Upper lobe of right lung (tissue), 1 donor: ENCODE data around the gene SRGAP1. TPM values are rescaled to one million over a fixed set of nuclear protein-coding genes. Genes with fewer than 3 reads are reported as not detected.

Experiments
- ATAC-seq: fragments of 200-7000 bp; cut with Tn5 transposase; one replicate; pipeline ENCODE4 v1.9.1; 2020; ENCODE audit warnings: mild to moderate bottlenecking, moderate library complexity
- DNase-seq: peaks from one replicate; pipeline ENCODE4 v3.0.0-alpha.2; 2020
- H3K27ac ChIP-seq: fragments of 200-600 bp; one replicate; pipeline ENCODE4 v1.8.0; 2022
- H3K27me3 ChIP-seq: fragments of 200-600 bp; one replicate; pipeline ENCODE4 v1.8.0; 2022; ENCODE audit warnings: mild to moderate bottlenecking
- H3K36me3 ChIP-seq: fragments of 200-600 bp; one replicate; pipeline ENCODE4 v1.8.0; 2022
- H3K4me1 ChIP-seq: fragments of 200-600 bp; one replicate; pipeline ENCODE4 v1.8.0; 2022
- H3K4me3 ChIP-seq: fragments of 200-600 bp; one replicate; pipeline ENCODE4 v1.8.0; 2022; ENCODE audit warnings: mild to moderate bottlenecking
- H3K9me3 ChIP-seq: fragments of 200-600 bp; one replicate; pipeline ENCODE4 v1.8.0; 2022
- intact Hi-C: fragments of 100-400 bp; cut with DNase I; formaldehyde crosslinking; loops from one replicate; pipeline ENCODE4 v1.11.0; 2022
- total RNA-seq: library from RNA; stranded (reverse); fragmentation: NEBNext Ultra II Directional; extraction: Animal tissue kit (Norgen Biotek cat#: 25700); gene quantifications from one replicate; pipeline ENCODE4 v1.2.1, GENCODE V29; 2021
- TF ChIP-seq, protein P1 (sequence below): fragments of 200-600 bp; IDR thresholded peaks from one replicate; pipeline ENCODE4 v1.8.0; 2022; ENCODE audit warnings: antibody characterized with exemption
- donor health status: DM: no; HTN: yes; CAD: no; lungs with severe emphysema.

Gene SRGAP1
- total RNA-seq, 1 donor from 2014 or later, result 11.4 TPM

DNA sequence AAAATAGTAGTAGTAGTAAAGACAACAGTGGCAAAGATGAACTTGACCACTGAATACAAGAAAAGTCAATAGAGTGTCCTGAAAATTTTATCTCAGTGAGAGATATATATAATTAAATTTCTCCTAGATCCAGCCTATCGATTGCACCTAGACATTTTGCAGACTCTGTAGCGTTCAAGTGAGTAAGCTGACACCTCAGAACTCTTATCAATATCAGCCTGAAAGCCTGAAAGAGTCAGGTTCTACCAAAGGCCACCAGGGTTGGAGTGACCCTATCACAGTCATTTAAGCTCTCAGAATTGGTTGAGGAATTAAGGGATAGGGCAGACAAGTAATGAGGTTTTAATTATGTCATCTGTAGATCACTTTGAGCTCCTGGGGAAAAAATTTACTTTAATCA is 174.6 kb downstream of the SRGAP1 start:
- Histone ChIP-seq H3K27me3 (no peaks in the 10 kb centered on the region), H3K4me3 (no peak overlapping the region), H3K36me3 (no peaks in the 10 kb centered on the region), H3K9me3 (no peaks in the 10 kb centered on the region), H3K27ac (no peak overlapping the region), H3K4me1 (no peaks in the 10 kb centered on the region)
- ATAC-seq, result no peak
- DNase-seq, result no peak
- TF ChIP-seq, protein P1, sequence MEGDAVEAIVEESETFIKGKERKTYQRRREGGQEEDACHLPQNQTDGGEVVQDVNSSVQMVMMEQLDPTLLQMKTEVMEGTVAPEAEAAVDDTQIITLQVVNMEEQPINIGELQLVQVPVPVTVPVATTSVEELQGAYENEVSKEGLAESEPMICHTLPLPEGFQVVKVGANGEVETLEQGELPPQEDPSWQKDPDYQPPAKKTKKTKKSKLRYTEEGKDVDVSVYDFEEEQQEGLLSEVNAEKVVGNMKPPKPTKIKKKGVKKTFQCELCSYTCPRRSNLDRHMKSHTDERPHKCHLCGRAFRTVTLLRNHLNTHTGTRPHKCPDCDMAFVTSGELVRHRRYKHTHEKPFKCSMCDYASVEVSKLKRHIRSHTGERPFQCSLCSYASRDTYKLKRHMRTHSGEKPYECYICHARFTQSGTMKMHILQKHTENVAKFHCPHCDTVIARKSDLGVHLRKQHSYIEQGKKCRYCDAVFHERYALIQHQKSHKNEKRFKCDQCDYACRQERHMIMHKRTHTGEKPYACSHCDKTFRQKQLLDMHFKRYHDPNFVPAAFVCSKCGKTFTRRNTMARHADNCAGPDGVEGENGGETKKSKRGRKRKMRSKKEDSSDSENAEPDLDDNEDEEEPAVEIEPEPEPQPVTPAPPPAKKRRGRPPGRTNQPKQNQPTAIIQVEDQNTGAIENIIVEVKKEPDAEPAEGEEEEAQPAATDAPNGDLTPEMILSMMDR, result no peak
- intact Hi-C loops, result no loop called here

DNA sequence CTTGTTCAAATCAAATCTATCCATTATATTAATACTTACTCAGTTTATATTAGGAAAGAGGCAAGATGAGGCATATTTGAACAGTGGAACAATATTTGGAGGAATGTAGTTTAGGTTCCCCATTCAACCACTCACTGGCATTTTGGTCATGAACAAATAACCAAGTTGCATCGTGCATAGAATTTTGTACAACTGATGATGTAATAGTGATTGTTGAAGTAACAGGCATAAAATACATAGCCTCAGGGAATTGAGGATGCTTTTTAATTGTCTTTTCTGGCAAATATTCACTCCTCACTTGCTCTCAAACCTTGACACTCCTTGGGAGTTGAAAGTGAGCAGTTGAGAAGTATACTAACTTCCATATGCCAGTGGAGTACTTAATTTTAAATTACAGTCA is 175.2 kb downstream of the SRGAP1 start:
- Histone ChIP-seq H3K27ac (no peak overlapping the region), H3K9me3 (no peaks in the 10 kb centered on the region), H3K36me3 (no peaks in the 10 kb centered on the region), H3K4me1 (no peaks in the 10 kb centered on the region), H3K4me3 (no peak overlapping the region), H3K27me3 (no peaks in the 10 kb centered on the region)
- intact Hi-C loops, result no loop called here
- DNase-seq (no peak), ATAC-seq (no peak)
- TF ChIP-seq, protein P1, result no peak

DNA sequence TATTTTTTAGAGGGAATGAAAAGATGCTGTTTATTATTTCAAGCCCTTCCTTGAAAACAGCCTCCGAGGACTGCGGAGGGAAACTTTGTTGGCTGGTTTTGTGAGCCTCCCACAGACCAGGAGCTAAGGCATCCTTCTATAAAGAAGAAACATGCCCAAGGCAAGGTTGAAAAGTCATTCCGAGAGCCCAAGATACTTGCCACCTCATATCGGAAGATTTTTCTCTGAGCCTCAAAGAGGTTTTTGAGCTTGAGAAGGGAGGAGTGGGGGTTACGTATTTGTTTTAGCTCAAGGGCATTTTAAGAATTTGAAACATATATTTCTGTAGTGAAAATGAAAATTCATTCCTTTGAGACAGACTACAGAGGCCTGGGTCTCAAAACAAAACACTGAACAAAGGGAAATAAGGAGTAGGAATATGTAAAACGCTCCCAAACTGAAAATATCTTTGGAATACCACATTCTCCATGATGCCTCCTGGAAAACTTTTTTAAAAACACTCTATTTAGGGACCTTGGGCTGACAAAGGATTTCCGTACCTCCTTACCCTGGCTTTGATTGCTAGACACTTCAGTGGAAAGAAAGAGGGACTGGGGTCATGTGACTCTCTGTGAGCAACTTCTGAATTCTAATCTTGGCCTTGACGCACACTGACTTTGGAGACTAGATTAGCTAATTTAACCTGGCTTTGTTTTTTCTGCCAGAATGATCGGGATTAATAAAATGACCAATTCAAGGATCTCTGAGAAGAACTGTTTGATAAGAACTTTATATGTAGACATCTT is 180.9 kb downstream of the SRGAP1 start:
- no peaks in the 10 kb centered on the region for H3K27me3 ChIP-seq

DNA sequence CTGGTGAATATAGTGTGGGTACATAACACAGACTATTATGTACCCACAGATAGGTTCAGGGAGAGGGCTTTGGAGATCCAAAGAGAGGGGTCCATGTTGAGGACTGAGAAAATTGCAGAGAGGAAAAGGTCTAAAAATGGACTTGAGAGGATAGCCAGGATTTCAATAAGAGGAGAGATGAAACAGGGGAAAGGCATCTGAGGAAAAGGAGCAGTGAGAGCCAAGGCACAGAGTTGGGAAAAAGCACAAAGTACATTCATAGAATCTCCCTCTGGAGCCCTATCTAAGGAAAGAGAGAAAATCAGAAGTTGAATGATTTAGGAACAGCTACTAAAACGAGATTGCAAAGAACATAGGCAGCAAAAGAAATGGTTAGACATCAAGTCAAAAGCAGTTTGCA is 182.8 kb downstream of the SRGAP1 start:
- no peak for DNase-seq
- H3K4me3 ChIP-seq, result no peak overlapping the region
- H3K27ac ChIP-seq, result no peak overlapping the region
- no peaks in the 10 kb centered on the region for H3K36me3 ChIP-seq
- intact Hi-C loops, result no loop called here
- no peaks in the 10 kb centered on the region for H3K9me3 ChIP-seq
- TF ChIP-seq, protein P1, result no peak
- H3K27me3 ChIP-seq, result no peaks in the 10 kb centered on the region
- H3K4me1 ChIP-seq, result no peaks in the 10 kb centered on the region
- ATAC-seq, result no peak

More for the DNA sequence above, 180.9 kb downstream of the SRGAP1 start:
- no peaks in the 10 kb centered on the region for H3K36me3 ChIP-seq
- TF ChIP-seq, protein P1, result no peak
- no peaks in the 10 kb centered on the region for H3K9me3 ChIP-seq
- no peak overlapping the region for H3K27ac ChIP-seq
- no peak for DNase-seq
- ATAC-seq, result no peak
- H3K4me1 ChIP-seq, result no peaks in the 10 kb centered on the region
- intact Hi-C loops, result no loop called here
- no peak overlapping the region for H3K4me3 ChIP-seq

DNA sequence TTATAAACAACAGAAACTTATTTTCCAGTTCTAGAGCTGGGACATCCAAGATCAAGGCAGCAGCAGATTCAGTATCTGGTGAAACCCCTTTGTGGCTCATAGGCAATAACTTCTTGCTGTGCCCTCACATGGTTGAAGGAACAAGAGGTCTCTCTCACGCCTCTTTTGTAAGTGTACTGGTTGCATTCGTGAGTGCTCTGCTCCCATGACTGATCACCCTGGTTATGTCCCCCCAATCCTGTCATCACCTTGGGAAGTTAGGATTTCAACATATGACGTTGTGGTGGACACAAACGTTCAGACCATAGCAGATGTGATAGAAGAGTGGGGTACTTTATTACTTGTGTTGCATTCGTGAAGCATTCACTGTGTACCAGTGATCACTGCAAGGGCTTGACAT is 184.0 kb downstream of the SRGAP1 start:
- Histone ChIP-seq H3K27ac (no peak overlapping the region), H3K36me3 (no peaks in the 10 kb centered on the region), H3K9me3 (no peaks in the 10 kb centered on the region), H3K4me1 (no peaks in the 10 kb centered on the region), H3K27me3 (no peaks in the 10 kb centered on the region), H3K4me3 (no peak overlapping the region)
- TF ChIP-seq, protein P1, result no peak
- ATAC-seq, result no peak
- no peak for DNase-seq
- intact Hi-C loops, result no loop called here
